NB4 (cell line): ENCODE results near the gene PDXP.

ENCODE experiments used
- DNase-seq: peaks from one replicate; pipeline ENCODE4 v3.0.0; 2010; ENCODE audit warnings: low read depth
- H3K4me3 ChIP-seq: one replicate; pipeline ENCODE4 v1.5.1; 2011; ENCODE audit warnings: mild to moderate bottlenecking, low read depth, low read length, moderate library complexity
- MYC ChIP-seq: IDR thresholded peaks from 2 replicates; pipeline ENCODE4 v1.6.1; 2011; ENCODE audit warnings: low read depth, low read length
- POLR2A ChIP-seq: IDR thresholded peaks from 2 replicates; pipeline ENCODE4 v1.6.1; 2011; ENCODE audit warnings: mild to moderate bottlenecking; ENCODE audit not compliant: insufficient read length; ENCODE audit errors: extremely low read depth
- TF ChIP-seq, protein P1 (sequence below): IDR thresholded peaks from one replicate; pipeline ENCODE4 v1.5.1; 2012; ENCODE audit warnings: low read depth, low read length
- TF ChIP-seq, protein P2 (sequence below): IDR thresholded peaks from 2 replicates; pipeline ENCODE4 v1.6.1; 2011; ENCODE audit warnings: low read depth, low read length

PDXP gene

DNA sequence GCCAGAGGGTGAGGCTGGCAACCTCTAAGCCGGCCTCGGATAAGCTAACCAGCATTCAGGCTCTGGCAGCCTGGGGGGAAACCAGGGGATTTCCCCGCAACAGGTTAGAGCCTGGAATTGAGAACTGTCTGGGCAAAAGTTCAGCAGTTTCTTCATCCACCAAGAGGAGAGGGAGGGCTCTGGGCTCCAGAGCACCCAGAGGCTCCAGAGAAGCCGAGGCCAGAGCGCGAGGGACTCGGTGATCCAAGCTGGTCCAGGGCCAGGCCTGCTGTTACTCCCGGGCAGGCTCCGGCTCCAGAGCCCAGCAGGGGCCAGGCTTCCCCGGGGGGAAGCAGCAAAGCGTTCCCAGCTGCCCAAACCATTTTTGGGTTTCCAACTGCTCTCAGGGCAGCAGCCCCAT is 32.4 kb upstream of the PDXP start:
- H3K4me3 ChIP-seq, result no peak overlapping the region
- no peak for DNase-seq
- TF ChIP-seq POLR2A, result no peak
- TF ChIP-seq, protein P1, sequence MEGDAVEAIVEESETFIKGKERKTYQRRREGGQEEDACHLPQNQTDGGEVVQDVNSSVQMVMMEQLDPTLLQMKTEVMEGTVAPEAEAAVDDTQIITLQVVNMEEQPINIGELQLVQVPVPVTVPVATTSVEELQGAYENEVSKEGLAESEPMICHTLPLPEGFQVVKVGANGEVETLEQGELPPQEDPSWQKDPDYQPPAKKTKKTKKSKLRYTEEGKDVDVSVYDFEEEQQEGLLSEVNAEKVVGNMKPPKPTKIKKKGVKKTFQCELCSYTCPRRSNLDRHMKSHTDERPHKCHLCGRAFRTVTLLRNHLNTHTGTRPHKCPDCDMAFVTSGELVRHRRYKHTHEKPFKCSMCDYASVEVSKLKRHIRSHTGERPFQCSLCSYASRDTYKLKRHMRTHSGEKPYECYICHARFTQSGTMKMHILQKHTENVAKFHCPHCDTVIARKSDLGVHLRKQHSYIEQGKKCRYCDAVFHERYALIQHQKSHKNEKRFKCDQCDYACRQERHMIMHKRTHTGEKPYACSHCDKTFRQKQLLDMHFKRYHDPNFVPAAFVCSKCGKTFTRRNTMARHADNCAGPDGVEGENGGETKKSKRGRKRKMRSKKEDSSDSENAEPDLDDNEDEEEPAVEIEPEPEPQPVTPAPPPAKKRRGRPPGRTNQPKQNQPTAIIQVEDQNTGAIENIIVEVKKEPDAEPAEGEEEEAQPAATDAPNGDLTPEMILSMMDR, result no peak
- TF ChIP-seq, protein P2, sequence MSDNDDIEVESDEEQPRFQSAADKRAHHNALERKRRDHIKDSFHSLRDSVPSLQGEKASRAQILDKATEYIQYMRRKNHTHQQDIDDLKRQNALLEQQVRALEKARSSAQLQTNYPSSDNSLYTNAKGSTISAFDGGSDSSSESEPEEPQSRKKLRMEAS, result no peak

DNA sequence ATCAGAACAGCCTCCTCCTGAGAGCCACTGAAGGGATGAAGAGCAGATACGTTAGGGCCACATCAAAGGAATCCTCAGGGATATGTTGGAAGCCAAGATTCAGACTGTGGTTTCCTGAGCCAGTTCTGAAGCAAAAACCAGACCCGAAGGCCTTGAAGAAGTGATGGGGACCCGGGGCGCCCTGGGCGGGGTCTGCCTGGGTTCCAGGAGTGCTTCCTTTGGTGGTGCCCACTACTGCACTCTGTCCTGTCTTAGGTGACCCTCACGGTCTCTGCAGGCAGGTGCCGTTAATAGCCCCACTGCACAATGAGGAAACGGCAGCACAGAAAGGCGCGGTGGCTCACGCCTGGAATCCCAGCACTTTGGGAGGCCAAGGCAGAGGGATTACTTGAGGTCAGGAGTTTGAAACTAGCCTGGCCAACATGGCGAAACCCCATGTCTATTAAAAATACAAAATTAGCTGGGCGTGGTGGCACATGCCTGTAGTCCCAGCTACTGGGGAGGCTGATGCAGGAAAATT is 31.9 kb upstream of the PDXP start:
- no peak overlapping the region for H3K4me3 ChIP-seq
- TF ChIP-seq, protein P2, result no peak
- TF ChIP-seq, protein P1, result no peak
- TF ChIP-seq POLR2A (no peak), MYC (no peak)
- no peak for DNase-seq

DNA sequence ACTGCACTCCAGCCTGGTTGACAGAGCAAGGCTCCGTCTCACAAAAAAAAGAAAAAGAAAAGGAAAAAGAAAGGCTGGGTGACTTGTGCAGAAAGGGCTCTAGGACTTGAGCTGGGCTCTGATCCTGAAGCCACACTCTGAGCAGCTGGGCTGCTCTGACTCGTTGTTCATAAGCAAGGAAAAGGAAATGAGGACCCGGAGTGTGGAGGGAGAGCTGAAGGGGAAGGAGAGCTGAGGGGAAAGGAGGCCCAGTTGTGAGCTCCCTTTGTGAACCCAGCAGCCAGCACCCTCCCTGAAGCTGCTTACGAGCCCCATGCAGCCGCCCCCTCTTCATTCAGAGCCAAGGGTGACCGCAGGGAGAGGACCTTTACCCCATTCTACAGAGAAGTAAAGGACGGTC is 31.4 kb upstream of the PDXP start:
- TF ChIP-seq, protein P1, result no peak
- TF ChIP-seq POLR2A (no peak), MYC (no peak)
- peak; percentile 34 for DNase-seq
- no peak overlapping the region for H3K4me3 ChIP-seq

DNA sequence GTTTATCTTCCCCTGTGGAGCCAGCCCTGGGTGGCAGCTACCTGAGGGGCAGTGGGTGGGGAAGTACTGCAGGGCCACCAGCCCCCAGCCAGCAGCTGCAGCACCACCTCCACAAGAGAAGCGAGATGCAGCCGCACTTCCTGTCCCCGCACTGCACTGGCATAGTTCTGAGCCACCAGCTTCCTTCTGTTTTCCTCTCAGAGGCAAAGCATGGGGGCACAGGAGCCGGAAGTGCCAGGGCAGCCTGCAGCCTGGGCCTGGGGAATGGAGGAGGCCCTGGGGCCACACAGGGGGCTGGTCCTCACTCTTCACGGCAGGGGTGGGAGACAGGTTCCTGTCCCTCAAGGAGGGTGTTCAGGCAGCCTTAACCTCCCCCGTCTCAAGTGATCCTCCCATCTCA is 31.0 kb upstream of the PDXP start:
- no peak overlapping the region for H3K4me3 ChIP-seq
- DNase-seq, result no peak
- TF ChIP-seq, protein P2, result no peak
- TF ChIP-seq, protein P1, result no peak
- TF ChIP-seq MYC (no peak), POLR2A (no peak)

DNA sequence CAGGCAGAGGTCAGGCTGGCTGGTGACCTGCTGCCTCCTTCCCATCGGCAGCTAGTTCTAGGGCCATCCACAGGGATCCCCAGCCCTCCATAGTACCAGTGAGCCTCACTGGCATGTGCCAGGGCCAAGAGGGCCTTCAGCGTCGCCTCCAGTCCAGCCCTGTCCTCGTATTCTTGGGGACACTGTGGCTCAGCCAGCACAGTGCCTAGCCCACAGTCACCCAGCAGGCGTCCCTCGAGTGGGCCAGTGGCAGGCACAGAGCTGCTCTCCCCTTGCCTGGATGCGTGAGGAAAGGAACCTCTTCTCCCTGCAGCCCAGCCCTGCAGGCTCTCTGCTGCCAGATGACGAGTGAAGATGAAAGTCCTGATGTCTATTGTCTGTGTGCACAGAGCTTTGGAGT is 29.7 kb upstream of the PDXP start:
- TF ChIP-seq, protein P1, result no peak
- TF ChIP-seq, protein P2, result no peak
- TF ChIP-seq MYC, result no peak
- no peak for TF ChIP-seq POLR2A
- H3K4me3 ChIP-seq, result no peak overlapping the region
- DNase-seq, result no peak

DNA sequence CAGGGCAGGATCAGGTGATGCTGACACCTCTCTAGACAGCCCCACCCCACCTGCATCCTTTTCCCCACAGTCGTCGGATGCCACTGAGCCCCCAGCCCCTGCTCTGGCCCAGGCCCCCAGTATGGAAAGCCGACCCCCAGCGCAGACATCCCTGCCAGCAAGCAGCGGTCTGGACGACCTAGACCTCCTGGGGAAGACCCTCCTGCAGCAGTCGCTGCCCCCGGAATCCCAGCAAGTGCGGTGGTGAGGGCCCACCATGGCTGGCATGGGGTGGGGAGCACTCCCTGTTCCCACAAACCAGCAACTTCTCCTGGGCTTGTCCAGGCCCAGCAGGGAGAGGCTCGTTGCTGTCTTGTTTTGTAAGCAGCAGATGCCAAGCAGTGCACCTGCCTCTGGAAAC is 28.6 kb upstream of the PDXP start:
- TF ChIP-seq, protein P1, result no peak
- no peak for TF ChIP-seq POLR2A
- TF ChIP-seq, protein P2, result no peak
- TF ChIP-seq MYC, result no peak
- H3K4me3 ChIP-seq, result no peak overlapping the region
- DNase-seq, result no peak
